22Rv1 (cell line): ENCODE data around the gene CLMP.

Source experiments
- CTCF ChIP-seq: fragments of 450-650 bp; IDR thresholded peaks from 2 replicates; pipeline ENCODE4 v1.5.1; 2017; ENCODE audit warnings: mild to moderate bottlenecking
- ZFX ChIP-seq: fragments of 450-650 bp; IDR thresholded peaks from 2 replicates; pipeline ENCODE4 v1.6.1; 2017; ENCODE audit warnings: antibody characterized with exemption, borderline replicate concordance

GRCh38 chr11:123085497-123085896 is 109.6 kb downstream of the CLMP start:
- TF ChIP-seq CTCF (no peak), ZFX (no peak)
